ENCODE measurements around the gene JPH4.

The JPH4 gene

GRCh38 chr14:23578560-23579310 lies at the start of gene JPH4:
Gene JPH4 (minus strand): TSS chr14:23578790. CDS start chr14:23577453, 1,337 bp downstream.
- no peaks in the 10 kb centered on the region for H3K9me3 ChIP-seq
- H3K36me3 ChIP-seq, result no peaks in the 10 kb centered on the region
- H3K4me1 ChIP-seq (ENCODE audit: control insufficient read depth in 1 of 2, insufficient read depth in 1 of 2, low read depth in 1 of 2, low read length in 1 of 2), result peaks cover 3% of the 10 kb centered on the region in 2 experiments
- H3K27me3 ChIP-seq, result peaks cover 98% of the 10 kb centered on the region
- no peak within 1 kb of the TSS for H3K4me3 ChIP-seq (ENCODE audit: low read depth in 1 of 2, low read length in 1 of 2)
- no peak within 1 kb of the TSS for H3K27ac ChIP-seq
- no peak for TF ChIP-seq CTCF (IDR thresholded peaks at IDR 0.05)

- Histone ChIP-seq H3K4me1 (ENCODE audit: control insufficient read depth in 1 of 2, insufficient read depth in 1 of 2, low read depth in 1 of 2, low read length in 1 of 2) (no peaks in the 10 kb centered on the region), H3K9me3 (no peaks in the 10 kb centered on the region), H3K4me3 (ENCODE audit: low read depth in 1 of 2, low read length in 1 of 2) (no peak overlapping the region), H3K36me3 (no peaks in the 10 kb centered on the region), H3K27ac (no peak overlapping the region), H3K27me3 (peaks cover 9% of the 10 kb centered on the region)
- TF ChIP-seq CTCF (IDR thresholded peaks at IDR 0.05), result no peak
These were observed 49.4 kb upstream of the JPH4 start for GRCh38 chr14:23627961-23628360.

GRCh38 chr14:23626946-23627345 lies 48.4 kb upstream of the JPH4 start:
- H3K36me3 ChIP-seq, result no peaks in the 10 kb centered on the region
- no peaks in the 10 kb centered on the region for H3K9me3 ChIP-seq
- no peak overlapping the region for H3K27ac ChIP-seq
- no peak overlapping the region for H3K4me3 ChIP-seq (ENCODE audit: low read depth in 1 of 2, low read length in 1 of 2)
- TF ChIP-seq CTCF (IDR thresholded peaks at IDR 0.05), result no peak
- H3K4me1 ChIP-seq (ENCODE audit: control insufficient read depth in 1 of 2, insufficient read depth in 1 of 2, low read depth in 1 of 2, low read length in 1 of 2), result no peaks in the 10 kb centered on the region
- H3K27me3 ChIP-seq, result no peaks in the 10 kb centered on the region

GRCh38 chr14:23624830-23625404 lies 46.3 kb upstream of the JPH4 start:
- H3K4me3 ChIP-seq (ENCODE audit: low read depth in 1 of 2, low read length in 1 of 2), result no peak overlapping the region
- H3K9me3 ChIP-seq, result no peaks in the 10 kb centered on the region
- no peaks in the 10 kb centered on the region for H3K4me1 ChIP-seq (ENCODE audit: control insufficient read depth in 1 of 2, insufficient read depth in 1 of 2, low read depth in 1 of 2, low read length in 1 of 2)
- TF ChIP-seq CTCF (IDR thresholded peaks at IDR 0.05), result no peak
- H3K36me3 ChIP-seq, result no peaks in the 10 kb centered on the region
- no peaks in the 10 kb centered on the region for H3K27me3 ChIP-seq
- H3K27ac ChIP-seq, result no peak overlapping the region

- no peaks in the 10 kb centered on the region for H3K36me3 ChIP-seq
- H3K27me3 ChIP-seq, result no peaks in the 10 kb centered on the region
- H3K9me3 ChIP-seq, result no peaks in the 10 kb centered on the region
- no peak for TF ChIP-seq CTCF (IDR thresholded peaks at IDR 0.05)
- H3K27ac ChIP-seq, result no peak overlapping the region
- no peak overlapping the region for H3K4me3 ChIP-seq (ENCODE audit: low read depth in 1 of 2, low read length in 1 of 2)
- no peaks in the 10 kb centered on the region for H3K4me1 ChIP-seq (ENCODE audit: control insufficient read depth in 1 of 2, insufficient read depth in 1 of 2, low read depth in 1 of 2, low read length in 1 of 2)
These were observed 45.4 kb upstream of the JPH4 start for GRCh38 chr14:23623962-23624361.

Data from neutrophil (primary cell).